ENCODE results near the gene SPPL3.
"Not testable (repeated sequence)": the region's sequence is repeated elsewhere in the genome, so short reads cannot be mapped to it uniquely, and the experiment has no call there.

The SPPL3 gene

DNA sequence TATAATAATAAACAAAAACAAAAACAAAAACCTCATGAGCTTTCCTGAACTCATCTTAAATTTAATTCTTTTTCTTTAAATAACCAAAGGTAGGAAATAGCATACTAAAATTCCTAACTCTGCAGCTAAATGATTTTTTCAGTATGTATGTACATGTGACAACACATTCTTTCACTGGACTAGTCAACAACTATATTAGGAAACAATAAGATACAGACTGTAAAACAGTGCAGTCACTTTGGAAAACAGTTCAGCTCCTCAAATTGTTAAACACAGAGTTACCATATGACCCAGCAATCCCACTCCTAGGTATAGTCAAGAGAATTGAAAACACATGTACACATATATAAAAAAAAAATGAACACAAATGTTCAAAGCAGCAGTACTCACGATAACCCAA is 64.7 kb downstream of the SPPL3 start:
- DNase-seq = no peak

DNA sequence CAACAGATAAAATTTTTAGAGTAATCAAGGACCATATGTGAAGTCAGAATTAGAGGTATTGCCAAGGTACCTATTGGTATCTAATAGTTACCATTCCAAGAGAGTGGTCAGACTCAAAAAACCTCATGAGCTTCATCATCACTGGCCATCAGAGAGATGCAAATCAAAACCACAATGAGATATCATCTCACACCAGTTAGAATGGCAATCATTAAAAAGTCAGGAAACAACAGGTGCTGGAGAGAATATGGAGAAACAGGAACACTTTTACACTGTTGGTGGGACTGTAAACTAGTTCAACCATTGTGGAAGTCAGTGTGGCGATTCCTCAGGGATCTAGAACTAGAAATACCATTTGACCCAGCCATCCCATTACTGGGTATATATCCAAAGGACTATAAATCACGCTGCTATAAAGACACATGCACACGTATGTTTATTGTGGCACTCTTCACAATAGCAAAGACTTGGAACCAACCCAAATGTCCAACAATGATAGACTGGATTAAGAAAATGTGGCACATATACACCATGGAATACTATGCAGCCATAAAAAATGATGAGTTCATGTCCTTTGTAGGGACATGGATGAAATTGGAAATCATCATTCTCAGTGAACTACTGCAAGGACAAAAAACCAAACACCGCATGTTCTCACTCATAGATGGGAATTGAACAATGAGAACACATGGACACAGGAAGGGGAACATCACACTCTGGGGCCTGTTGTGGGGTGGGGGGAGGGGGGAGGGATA is 65.4 kb downstream of the SPPL3 start:
- not testable (repeated sequence) for DNase-seq

DNA sequence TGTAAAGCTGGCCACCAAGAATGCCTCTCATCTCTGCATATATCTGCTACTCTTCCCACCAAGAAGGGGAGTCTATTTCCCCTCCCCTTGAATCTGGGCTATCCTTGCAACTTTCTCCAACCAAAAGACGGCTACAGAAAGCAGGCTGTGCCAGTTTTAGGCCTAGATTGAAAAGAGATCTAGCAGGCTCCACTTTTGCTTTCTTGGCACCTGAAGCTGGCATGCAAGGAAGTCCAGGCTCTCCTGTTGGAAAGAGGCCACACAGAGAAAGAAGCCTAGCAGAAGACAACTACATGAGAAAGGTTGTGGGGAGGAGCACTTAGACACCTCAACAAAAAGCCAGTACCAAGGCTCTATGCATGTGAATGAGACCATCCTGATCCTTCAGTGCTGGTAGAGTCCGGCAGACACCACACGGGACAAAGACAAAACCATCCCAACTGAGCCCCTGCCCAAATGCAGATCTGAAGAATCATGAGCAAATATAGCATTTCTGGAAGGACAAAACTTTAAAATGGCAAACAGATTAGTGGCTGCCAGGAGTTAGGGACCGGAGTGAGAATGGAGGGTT is 68.0 kb downstream of the SPPL3 start:
- no peak for DNase-seq

DNA sequence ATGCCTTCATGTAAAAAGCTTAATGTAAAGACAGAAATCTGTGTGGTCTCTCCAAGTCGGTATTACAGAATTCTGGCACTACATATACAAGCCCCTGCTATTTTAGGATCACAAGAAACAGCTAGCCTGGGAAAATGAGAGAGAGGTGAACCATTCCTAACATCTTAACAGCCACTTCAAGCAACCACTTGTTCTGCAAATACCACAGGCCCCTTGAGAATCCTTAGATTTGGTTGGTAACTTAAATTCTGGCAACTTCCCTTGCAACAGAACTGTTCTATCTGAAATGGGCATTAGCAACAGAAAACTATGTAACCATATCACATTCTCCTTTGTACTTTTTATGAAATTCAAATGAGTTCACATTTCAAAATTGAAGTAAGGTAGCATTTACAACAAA is 68.5 kb downstream of the SPPL3 start:
- no peak for DNase-seq

DNA sequence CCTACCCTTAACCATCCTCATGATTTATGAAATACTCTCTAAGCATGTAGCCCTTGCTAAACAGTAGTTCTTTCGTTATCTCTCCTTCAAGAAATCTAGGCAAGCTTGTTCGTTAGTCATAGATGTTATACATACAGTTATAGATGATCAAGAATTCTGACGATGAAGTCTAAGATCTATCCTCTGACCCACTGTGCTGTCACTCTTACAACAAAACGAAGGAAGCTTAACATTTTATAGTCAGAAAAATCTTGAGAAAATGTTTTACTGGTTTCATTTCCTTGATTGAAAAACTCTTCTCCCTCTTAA is 68.9 kb downstream of the SPPL3 start:
- DNase-seq = no peak

DNA sequence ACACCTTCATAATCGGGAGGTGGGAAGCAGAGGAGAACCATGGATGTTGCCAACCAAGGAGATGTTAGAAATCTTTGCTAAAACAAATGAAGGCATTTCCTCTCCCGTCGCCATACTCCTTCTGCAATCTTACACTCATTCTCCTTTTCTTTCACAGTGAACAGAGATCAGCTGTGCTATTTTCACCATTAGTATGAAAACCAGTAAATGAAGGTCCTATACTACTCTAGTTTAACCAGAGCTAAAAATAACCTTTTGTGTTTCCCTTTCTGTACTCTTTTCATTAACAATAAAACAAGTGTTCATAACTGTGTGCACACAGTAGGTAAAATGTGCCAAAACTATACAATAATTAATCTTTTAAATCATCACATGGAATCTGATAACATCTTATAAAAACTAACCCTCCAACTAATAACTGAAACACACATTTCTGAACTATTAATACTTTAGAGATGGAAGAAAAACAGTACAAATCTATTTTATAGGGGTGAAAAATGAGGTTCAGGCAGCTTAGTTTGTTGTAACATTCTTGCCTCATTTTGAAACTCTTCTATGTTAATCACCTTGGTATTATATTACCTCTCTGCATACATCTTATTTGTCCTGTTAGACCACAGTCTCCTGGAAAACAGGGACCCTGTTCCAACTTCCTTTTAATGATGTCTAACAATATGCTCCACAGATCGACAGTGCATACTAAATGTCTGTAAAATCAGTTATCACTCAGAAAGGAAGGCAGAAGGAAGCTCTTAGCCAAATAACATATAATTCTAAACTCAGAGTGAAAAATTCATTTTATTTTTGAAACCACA is 69.5 kb downstream of the SPPL3 start:
- DNase-seq = no peak

DNA sequence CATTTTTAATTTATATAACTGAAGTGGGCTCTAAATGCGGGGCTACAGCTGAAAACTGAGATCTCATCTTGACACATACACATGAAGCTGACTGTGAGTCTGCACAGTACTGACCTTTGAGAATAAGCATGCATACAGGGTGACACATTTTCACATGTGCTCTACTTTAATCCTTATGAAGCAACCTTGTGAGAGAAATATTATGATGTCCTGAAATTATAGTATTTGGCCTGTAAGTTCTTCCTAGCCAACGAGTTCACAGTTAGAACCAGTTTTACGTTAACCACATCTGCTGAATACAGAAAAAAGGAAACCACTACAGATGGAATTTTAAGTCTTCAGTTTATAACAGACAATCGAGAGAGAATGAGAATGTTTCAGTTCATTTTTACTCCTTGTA is 70.3 kb downstream of the SPPL3 start:
- no peak for DNase-seq

DNA sequence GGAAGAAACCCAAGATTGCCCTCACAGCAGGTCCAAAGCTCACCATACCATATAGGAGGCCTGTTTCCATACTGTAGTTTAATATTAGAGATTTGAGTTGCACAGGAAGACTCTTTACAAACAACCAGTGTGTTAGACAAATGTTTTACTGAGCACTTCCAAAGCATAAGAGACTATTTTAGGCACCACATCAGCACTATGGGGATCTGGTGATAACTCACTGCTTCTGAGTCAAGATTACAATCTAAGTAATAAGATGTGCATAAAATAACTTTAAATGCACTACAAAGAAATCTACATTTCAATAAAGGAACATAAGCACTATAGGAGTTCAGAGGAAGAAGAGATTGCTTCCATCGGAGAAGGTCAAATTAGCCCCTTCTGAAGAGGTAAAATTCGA is 71.4 kb downstream of the SPPL3 start:
- no peak for DNase-seq

DNA sequence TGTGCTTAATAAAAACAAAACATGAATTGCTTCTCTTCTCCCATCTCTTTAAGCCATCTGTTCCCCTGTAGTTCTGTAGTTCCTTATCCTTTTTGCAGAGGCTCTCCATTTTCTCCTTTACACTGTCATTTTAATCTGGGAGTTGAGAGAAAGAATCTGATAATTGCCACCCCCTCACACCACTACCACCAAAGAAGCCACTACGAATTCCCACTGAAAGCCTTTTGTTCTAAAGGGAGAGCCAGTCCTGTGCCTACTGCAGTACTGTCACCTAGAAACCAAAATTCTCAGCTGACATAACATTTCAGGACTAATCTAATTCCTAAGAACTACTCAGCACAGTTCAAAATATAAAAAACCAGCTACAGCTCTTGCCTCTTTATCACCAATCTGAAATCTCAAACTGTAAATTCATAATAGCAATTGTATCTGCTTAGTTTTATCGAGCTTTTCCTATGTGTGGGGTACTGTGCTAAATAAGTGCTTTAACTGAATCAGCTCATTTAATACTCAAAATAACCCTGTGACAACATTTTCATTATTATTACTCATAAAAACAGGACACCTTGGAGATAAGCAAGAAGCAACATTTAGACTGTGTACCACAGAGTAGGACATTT is 72.4 kb downstream of the SPPL3 start:
- no peak for DNase-seq

DNA sequence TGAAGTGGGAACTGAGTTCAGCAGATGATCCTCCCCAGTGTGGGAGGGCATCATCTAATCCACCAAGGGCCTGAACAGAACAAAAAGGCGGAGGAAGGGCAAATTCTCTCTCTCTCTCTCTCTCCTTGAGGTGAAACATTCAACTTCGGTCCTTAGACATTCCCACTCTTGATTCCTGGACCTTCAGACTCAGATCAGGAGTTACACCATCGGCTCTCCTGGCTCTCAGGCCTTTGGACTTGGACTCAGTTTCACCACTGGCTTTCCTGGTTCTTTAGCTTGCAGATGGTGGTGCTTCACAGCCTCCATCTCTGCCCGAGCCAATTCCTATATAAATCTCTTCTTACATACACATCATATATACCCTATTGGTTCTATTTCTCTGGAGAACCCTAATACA is 73.2 kb downstream of the SPPL3 start:
- DNase-seq = no peak

DNA sequence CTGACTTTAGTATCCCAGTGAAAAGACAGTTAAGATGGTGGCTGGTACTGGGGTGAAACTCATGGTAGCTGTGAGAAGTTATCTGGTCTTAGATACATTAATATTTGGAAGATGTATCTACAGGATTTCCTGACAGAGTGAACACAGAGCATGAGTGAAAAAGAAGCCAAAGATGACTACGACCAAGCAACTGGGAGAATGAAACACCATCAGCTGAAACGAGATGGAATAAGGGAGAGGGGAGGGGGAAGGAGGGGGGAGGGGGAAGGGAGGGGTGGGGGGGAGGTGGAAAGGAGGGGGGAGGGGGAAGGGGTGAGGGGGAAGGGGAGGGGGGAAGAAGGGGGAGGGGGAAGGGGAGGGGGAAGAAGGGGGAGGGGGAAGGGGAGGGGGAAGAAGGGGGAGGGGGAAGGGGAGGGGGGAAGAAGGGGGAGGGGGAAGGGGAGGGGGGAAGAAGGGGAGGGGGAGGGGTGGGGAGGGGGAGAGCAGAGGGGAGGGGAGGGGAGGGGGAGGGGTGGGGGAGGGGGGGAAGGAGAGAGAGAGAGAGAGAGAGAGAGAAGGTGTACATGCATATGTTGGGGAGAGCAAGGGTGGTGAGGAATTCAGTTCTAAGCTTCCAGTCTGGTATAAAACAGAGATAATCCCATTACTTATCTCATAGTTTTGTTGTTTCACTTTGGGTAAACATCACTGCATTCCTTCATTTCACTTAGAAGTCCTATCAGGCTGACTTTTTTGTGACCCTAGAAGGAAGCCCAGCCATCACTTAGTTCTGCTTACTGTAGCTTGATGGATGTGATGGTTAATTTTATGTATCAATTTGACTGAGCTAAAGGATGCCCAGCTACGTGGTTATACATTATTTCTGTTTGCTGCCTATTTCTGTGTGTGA is 73.9 kb downstream of the SPPL3 start:
- no peak for DNase-seq

DNA sequence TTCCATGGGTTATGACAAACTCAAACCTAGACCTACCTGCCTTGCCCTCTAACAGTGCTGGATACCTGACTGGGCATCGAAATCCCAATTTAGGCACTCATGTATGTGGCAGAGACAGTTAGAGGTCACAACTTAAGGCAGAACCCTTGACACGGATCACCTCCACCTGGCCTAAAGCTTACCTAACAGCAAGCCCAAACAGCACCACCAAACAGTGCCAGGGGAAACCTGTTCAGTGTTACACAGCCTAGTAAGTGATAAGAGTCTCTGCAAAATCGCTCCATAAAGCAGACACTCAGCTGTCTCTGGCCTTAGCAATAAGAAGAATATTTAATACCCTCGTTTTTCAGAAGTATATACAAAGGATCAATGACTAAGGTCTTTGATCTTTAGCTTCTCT is 77.8 kb downstream of the SPPL3 start:
- no peak for DNase-seq

DNA sequence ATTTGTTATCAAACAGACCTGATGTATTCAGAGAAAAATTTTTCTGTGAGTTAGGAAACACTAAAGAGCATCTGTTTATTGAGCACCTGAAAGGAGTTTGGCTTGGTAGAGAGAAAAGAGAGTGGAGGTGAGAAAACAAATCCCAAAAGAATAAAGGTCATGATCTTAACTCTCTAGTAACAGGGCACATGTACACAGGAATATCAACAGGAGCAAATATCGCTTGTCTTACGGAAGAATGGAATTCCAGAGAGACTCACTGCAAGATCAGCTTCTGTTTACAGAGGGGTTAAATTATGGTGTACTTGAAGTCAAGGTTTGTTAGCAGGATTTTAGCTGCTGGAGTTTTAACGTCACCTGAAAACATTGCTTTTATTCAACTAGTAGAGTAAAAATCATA is 78.8 kb downstream of the SPPL3 start:
- no peak for DNase-seq

DNA sequence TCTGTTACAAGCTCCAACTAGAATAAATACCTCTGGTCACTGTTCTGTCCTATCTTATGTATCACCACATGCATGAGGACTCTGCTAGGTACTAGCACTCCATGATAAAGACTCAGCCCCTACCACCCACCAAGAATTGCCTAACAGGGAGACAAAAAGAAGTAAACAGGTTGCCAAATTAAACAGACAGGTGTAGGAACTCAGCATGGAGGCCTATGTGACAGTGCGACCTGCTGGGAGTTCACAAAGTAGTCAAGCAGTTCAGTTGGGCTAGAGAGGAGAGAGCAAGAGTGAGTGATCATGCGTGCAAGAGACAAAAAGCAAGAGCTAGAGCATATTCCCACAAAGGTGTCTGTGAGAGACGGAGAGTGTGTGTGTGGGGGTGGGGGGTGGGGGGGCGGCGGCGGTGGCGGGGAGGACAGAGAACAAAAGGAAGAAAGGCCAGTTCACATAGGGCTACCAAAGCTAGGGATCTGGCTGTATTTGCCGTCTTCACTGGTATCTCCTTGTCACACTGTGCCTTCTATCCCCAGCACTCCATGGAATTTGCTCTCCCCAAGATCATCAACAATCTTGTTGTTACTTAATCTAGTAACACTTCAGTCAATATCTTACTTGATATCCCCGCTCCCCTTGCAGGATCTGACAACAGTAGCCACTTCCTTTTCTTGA is 81.2 kb downstream of the SPPL3 start:
- no peak for DNase-seq

DNA sequence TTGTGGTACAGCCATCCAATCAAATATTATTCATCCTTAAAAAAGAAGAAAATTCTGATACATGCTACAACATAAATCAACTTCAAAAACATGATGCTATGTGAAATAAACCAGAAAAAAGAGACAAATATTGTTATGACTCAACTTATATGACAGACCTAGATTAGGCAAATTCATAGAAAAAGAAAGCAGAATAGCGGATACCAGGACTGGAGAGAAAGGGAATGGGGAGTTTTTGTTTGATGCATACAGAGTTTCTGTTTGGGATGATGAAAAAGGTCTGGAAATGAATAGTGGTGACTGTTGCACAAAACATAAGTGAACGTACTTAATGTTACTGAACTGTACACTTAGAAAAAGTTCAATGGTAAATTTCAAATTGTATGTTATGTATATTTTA is 82.3 kb downstream of the SPPL3 start:
- DNase-seq = no peak

DNA sequence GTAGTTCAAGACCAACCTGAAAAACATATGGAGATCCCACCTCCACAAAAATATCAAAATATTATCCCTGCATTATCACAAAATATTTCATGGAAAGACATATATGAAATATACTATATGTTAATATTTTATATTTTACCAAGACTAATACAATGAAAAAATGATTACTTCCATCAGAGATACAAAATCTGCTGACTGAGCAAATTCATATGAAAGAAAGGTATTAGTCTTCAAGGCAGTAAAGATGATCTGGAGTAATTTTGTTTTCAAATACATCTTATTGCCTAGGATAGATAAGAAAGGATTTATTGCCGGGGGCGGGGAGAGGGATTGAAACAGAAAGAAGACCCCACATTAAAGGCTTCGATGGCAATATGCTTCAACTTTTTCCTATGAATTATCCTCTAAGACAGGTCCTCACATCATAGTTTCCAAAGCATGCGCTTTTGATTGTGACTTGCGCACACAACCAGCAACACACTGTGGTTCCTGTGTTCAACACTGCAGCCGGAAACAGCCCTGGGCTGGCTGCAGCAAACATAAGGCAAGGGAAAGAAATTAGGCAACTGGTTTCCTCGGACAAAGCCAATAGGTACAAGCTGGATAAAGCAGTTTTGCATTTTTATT is 83.2 kb downstream of the SPPL3 start:
- DNase-seq = no peak

DNA sequence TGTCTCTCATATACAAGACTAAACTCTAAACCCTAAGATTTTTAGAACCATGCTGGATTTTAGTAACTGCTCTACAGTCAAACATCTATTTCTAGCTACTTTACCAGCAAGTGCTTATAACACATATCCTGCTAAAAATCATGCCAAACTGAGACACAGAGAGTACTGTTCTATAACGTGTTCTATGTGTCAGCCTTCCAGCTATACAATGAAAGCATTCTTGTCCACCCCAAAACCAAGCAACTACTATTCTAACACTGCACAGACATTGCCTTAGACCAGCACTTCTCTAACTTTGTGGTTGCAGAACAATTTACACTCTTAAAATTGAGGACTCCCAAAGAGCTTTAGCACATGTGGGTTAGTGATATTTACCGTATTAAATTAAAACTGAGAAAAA is 85.7 kb downstream of the SPPL3 start:
- DNase-seq = no peak

DNA sequence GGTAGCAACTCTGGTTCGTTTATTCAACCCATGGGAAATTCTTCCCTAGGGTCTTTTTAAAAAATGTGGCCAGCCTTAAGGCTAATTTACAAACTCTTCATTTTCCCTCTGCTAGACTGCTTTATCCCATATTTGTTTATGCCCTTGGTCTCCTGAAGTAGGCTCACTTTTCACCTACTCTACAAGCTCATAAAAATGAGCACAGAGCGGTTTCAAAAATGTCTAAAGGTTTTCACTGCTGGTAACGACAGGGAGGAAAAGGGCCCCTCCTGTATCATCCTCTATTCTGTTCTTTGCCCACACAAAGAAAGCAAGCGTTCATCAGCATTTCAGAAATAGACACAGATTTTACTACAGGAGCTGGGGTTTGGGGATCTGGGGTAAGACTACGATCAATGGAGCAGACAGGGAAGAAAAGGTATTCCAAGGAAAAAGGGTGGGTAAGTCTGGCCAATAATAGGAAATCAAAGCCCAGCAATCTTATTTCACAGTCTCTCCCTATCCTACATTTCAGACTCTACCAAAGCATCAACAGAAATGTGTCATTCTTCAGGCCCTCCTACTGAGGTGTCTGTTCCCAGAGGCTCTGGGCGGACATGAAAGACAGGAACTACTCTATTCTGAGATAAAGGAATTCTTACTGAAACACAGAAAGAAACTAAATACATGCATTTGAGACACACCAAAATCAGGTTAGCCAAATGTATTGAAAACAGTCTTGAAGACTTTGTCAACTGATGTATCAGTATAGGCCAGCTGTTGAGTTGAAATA is 86.4 kb downstream of the SPPL3 start:
- DNase-seq = no peak

DNA sequence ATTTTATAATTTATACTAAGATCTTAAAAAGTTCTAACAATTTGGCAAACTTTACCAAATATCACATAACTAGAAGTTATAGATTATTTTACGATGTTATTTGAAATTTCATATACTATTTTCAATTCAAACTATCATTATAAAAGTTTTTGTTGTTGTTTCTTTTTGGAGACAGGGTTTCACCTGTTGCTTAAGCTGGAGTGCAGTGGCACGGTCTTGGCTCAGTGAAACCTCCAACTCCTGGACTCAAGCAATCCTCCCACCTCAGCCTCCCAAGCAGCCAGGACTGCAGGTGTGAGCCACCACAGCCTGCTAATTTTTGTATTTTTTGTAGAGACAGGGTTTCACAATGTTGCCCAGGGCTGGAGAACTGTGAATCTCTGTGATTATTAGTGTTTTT is 87.8 kb downstream of the SPPL3 start:
- no peak for DNase-seq

DNA sequence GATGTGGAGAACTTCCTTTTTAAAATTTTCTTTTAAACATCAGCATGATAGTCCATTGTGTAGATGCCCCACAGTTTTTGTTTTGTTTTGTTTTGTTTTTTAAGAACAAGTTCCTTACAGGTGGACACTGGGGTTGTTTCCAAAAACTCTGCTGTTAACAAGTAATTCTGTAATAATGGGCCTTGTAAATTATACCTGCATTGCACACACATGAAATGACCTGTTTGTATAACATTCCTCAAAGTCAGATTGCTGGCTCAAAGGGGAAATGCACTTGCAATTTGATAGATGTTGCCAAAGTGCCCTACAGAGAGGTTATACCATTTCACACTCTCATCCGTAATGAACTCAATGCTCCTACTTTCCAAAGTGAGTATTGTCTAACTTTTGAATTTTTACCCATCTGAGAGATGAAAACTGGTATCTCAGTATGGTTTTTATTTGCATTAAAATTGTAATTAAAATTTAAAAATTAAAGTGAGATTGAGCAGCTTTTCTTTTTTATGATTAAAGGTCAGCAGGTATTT is 89.2 kb downstream of the SPPL3 start:
- DNase-seq = no peak
